Liver (tissue), 9 donors: ENCODE measurements around the gene FZD7. TPM values are rescaled to one million over a fixed set of nuclear protein-coding genes. Genes with fewer than 3 reads are reported as not detected.

Experiments
- DNase-seq: peaks from one replicate; pipeline ENCODE4 v3.0.0-alpha.2; 2017; ENCODE audit warnings: low spot score
- H3K27ac ChIP-seq, 2 donors: one replicate each; pipeline ENCODE4 v1.7.0; 2013; ENCODE audit warnings: inconsistent platforms in 2 of 2, low read length in 2 of 2, control low read depth in 1 of 2, low read depth in 1 of 2, mild to moderate bottlenecking in 1 of 2
- H3K27me3 ChIP-seq, 4 donors: one replicate each; pipeline versions ENCODE4 v1.6.1 to v1.7.0; 2013; ENCODE audit warnings: low read length in 3 of 4, inconsistent platforms in 1 of 4, mild to moderate bottlenecking in 1 of 4, moderate library complexity in 1 of 4; ENCODE audit not compliant: control insufficient read depth in 4 of 4, insufficient read depth in 4 of 4
- H3K36me3 ChIP-seq, 4 donors: one replicate each; pipeline versions ENCODE4 v1.6.1 to v1.7.0; 2013; ENCODE audit warnings: low read length in 3 of 4, mild to moderate bottlenecking in 3 of 4, low read depth in 1 of 4, moderate library complexity in 1 of 4; ENCODE audit not compliant: control insufficient read depth in 4 of 4, insufficient read depth in 3 of 4
- H3K4me1 ChIP-seq, 4 donors: one replicate each; pipeline versions ENCODE4 v1.6.1 to v1.7.0; 2013; ENCODE audit warnings: low read length in 3 of 4, mild to moderate bottlenecking in 3 of 4, moderate library complexity in 1 of 4; ENCODE audit not compliant: control insufficient read depth in 4 of 4, insufficient read depth in 4 of 4
- H3K4me3 ChIP-seq, 3 donors: one replicate each; pipeline versions ENCODE4 v1.6.1 to v1.7.0; 2013; ENCODE audit warnings: low read length in 3 of 3, control low read depth in 1 of 3, low read depth in 1 of 3, mild to moderate bottlenecking in 1 of 3
- H3K9ac ChIP-seq, 2 donors: one replicate each; pipeline ENCODE4 v1.7.0; 2013; ENCODE audit warnings: low read length in 2 of 2, mild to moderate bottlenecking in 2 of 2, moderate library complexity in 2 of 2, control low read depth in 1 of 2, low read depth in 1 of 2
- H3K9me3 ChIP-seq, 4 donors: one replicate each; pipeline versions ENCODE4 v1.6.1 to v1.7.0; 2013; ENCODE audit warnings: low read length in 3 of 4; ENCODE audit not compliant: control insufficient read depth in 4 of 4
- ATF3 ChIP-seq: IDR thresholded peaks from 2 replicates; pipeline ENCODE4 v1.6.1; 2016; ENCODE audit warnings: antibody characterized with exemption
- CTCF ChIP-seq: fragments of 150-350 bp; IDR thresholded peaks from 2 replicates; pipeline ENCODE4 v1.5.1; 2017; ENCODE audit warnings: improper control_type of control experiment, low read depth, low read length; ENCODE audit not compliant: missing input control
- EGR1 ChIP-seq, 2 donors: IDR thresholded peaks; 2 replicates each; pipeline ENCODE4 v1.6.1; 2016 to 2018; ENCODE audit warnings: antibody characterized with exemption in 2 of 2, low read depth in 2 of 2
- FOXA1 ChIP-seq: IDR thresholded peaks from 2 replicates; pipeline ENCODE4 v1.6.1; 2016; ENCODE audit warnings: antibody characterized with exemption
- FOXA2 ChIP-seq: IDR thresholded peaks from 2 replicates; pipeline ENCODE4 v1.6.1; 2016; ENCODE audit warnings: antibody characterized with exemption
- GABPA ChIP-seq, 2 donors: IDR thresholded peaks in 1 of 2; conservative IDR thresholded peaks in 1 of 2; 2 replicates each; pipeline ENCODE4 v1.6.1; 2016; ENCODE audit warnings: antibody characterized with exemption in 2 of 2, mild to moderate bottlenecking in 1 of 2, moderate library complexity in 1 of 2
- HNF4A ChIP-seq, 2 donors: conservative IDR thresholded peaks; 2 replicates each; pipeline ENCODE4 v1.6.1; 2016; ENCODE audit warnings: antibody characterized with exemption in 2 of 2, mild to moderate bottlenecking in 2 of 2
- HNF4G ChIP-seq: IDR thresholded peaks from 2 replicates; pipeline ENCODE4 v1.6.1; 2016; ENCODE audit warnings: antibody characterized with exemption
- JUND ChIP-seq, 2 donors: IDR thresholded peaks; 2 replicates each; pipeline ENCODE4 v1.6.1; 2016; ENCODE audit warnings: antibody characterized with exemption in 2 of 2
- MAX ChIP-seq: IDR thresholded peaks from 2 replicates; pipeline ENCODE4 v1.6.1; 2016; ENCODE audit warnings: antibody characterized with exemption
- NR2F2 ChIP-seq: IDR thresholded peaks from 2 replicates; pipeline ENCODE4 v1.6.1; 2016; ENCODE audit warnings: antibody characterized with exemption
- RAD21 ChIP-seq, 2 donors: IDR thresholded peaks; 2 replicates each; pipeline ENCODE4 v1.6.1; 2016; ENCODE audit warnings: antibody characterized with exemption in 2 of 2, mild to moderate bottlenecking in 2 of 2
- REST ChIP-seq: IDR thresholded peaks from 2 replicates; pipeline ENCODE4 v1.6.1; 2016; ENCODE audit warnings: antibody characterized with exemption, mild to moderate bottlenecking
- RXRA ChIP-seq, 2 donors: IDR thresholded peaks; 2 replicates each; pipeline ENCODE4 v1.6.1; 2017 to 2018; ENCODE audit warnings: antibody characterized with exemption in 2 of 2, mild to moderate bottlenecking in 1 of 2
- SP1 ChIP-seq: IDR thresholded peaks from 2 replicates; pipeline ENCODE4 v1.6.1; 2018; ENCODE audit warnings: antibody characterized with exemption, mild to moderate bottlenecking
- TAF1 ChIP-seq: conservative IDR thresholded peaks from 2 replicates; pipeline ENCODE4 v1.6.1; 2016; ENCODE audit warnings: antibody characterized with exemption, mild to moderate bottlenecking
- YY1 ChIP-seq: IDR thresholded peaks from 2 replicates; pipeline ENCODE4 v1.6.1; 2016; ENCODE audit warnings: antibody characterized with exemption, mild to moderate bottlenecking
- ZBTB33 ChIP-seq: IDR thresholded peaks from 2 replicates; pipeline ENCODE4 v1.6.1; 2016; ENCODE audit warnings: antibody characterized with exemption
- WGBS: extraction: QIAGEN DNeasy Blood & Tissue Kit; methylation state at CpG from one replicate; pipeline ENCODE4 v1.1.7; 2013; 5-methylcytosine and 5-hydroxymethylcytosine counted together
- polyA plus RNA-seq, 2 donors: library from polyadenylated mRNA; stranded (reverse) in 1 of 2; unstranded in 1 of 2; fragments of 200-250 nt in 1 of 2; fragments of >200 nt in 1 of 2; fragmentation: Nextera tagmentation in 1 of 2; extraction: Ambion mirVana in 1 of 2; gene quantifications; one replicate each; pipeline versions ENCODE4 v1.2.1 to v1.2.3, GENCODE V29; 2013 to 2015
- total RNA-seq, 2 donors: library from RNA; depleted of rRNA; stranded (reverse); fragments of >200 nt; gene quantifications; one replicate each; pipeline ENCODE4 v1.2.3, GENCODE V29; 2014
- donor health status: healthy.
- donor health status: healthy.
- donor health status: healthy.
- donor health status: healthy.
- donor health status: healthy.

The FZD7 gene
- total and polyA plus RNA-seq, 4 donors, result 0.21 to 1.5 (median 0.92) TPM

GRCh38 chr2:202065876-202066275, 32.2 kb downstream of the FZD7 start:
- Histone ChIP-seq H3K9me3 (no peaks in the 10 kb centered on the region), H3K4me1 (no peaks in the 10 kb centered on the region), H3K27me3 (no peaks in the 10 kb centered on the region), H3K4me3 (no peak overlapping the region), H3K9ac (no peak overlapping the region), H3K36me3 (no peaks in the 10 kb centered on the region), H3K27ac (no peak overlapping the region)
- TF ChIP-seq NR2F2 (no peak), MAX (no peak), ATF3 (no peak), REST (no peak), FOXA2 (no peak), SP1 (no peak), RXRA (IDR thresholded peaks at IDR 0.05) (no peak), YY1 (no peak), EGR1 (IDR thresholded peaks at IDR 0.05; ENCODE audit: low read depth in 2 of 2) (no peak), RAD21 (IDR thresholded peaks at IDR 0.05) (no peak), JUND (IDR thresholded peaks at IDR 0.05) (no peak), FOXA1 (no peak)
- DNase-seq, result no peak
- 91% methylated on average over 3 of the region's 3 CpGs for WGBS

- Histone ChIP-seq H3K9me3 (no peaks in the 10 kb centered on the region), H3K27ac (no peak overlapping the region), H3K4me3 (no peak overlapping the region), H3K4me1 (no peaks in the 10 kb centered on the region), H3K9ac (no peak overlapping the region), H3K27me3 (no peaks in the 10 kb centered on the region), H3K36me3 (no peaks in the 10 kb centered on the region)
- no peak for DNase-seq
- TF ChIP-seq YY1 (no peak), EGR1 (IDR thresholded peaks at IDR 0.05; ENCODE audit: low read depth in 2 of 2) (no peak), FOXA2 (no peak), SP1 (no peak), MAX (no peak), GABPA (IDR thresholded peaks at IDR 0.05 in 1 of 2, conservative IDR thresholded peaks at IDR 0.05 in 1 of 2) (no peak), JUND (IDR thresholded peaks at IDR 0.05) (no peak), RAD21 (IDR thresholded peaks at IDR 0.05) (no peak), HNF4G (no peak), CTCF (no peak), ZBTB33 (no peak), ATF3 (no peak), NR2F2 (no peak), FOXA1 (no peak), HNF4A (conservative IDR thresholded peaks at IDR 0.05) (no peak), RXRA (IDR thresholded peaks at IDR 0.05) (no peak), TAF1 (no peak)
- 79% methylated on average over 2 of the region's 2 CpGs for WGBS
These were observed 33.2 kb downstream of the FZD7 start for GRCh38 chr2:202066875-202067274.
